IMR-90 (cell line): ENCODE measurements around the gene NIPA2. TPM values are rescaled to one million over a fixed set of nuclear protein-coding genes. Genes with fewer than 3 reads are reported as not detected.

Experiments used
- ATAC-seq: fragments of 200-7000 bp; cut with Tn5 transposase; 2 replicates; pipeline ENCODE4 v1.9.1; 2020; ENCODE audit warnings: low read depth, mild to moderate bottlenecking, moderate library complexity
- BruUV-seq: library from RNA; stranded (reverse); fragments of 400-500 nt; replicated peaks from 2 replicates; lab custom pipeline; 2021; lab: Mats Ljungman, UMichigan
- CTCF ChIA-PET: fragments of 300-600 bp; formaldehyde crosslinking; extraction: SDS; loops from one replicate; lab custom pipeline; 2021; ENCODE audit warnings: antibody characterized with exemption; lab: Yijun Ruan, JAX
- POLR2A ChIA-PET: fragments of 300-600 bp; sonication (Branson Sonifier 250); formaldehyde crosslinking; loops from one replicate; lab custom pipeline; 2022; ENCODE audit warnings: antibody characterized with exemption; ENCODE audit not compliant: unreplicated experiment; lab: Charles Lee
- DNase-seq: peaks from one replicate; pipeline ENCODE4 v3.0.0; 2013
- H2AFZ ChIP-seq: replicated peaks from 2 replicates; pipeline ENCODE3; 2013; ENCODE audit warnings: low read length, mild to moderate bottlenecking; ENCODE audit not compliant: poor library complexity
- H2AK5ac ChIP-seq: 2 replicates; pipeline ENCODE4 v1.6.1; 2013; ENCODE audit warnings: low read depth, low read length, inconsistent platforms
- H2AK9ac ChIP-seq: replicated peaks from 2 replicates; pipeline ENCODE3; 2013; ENCODE audit warnings: mild to moderate bottlenecking, low read depth, low read length, moderate library complexity; ENCODE audit not compliant: poor library complexity
- H2BK120ac ChIP-seq: 2 replicates; pipeline ENCODE4 v1.6.1; 2013; ENCODE audit warnings: low read depth, low read length, inconsistent platforms
- H2BK15ac ChIP-seq: 3 replicates; pipeline ENCODE4 v1.6.1; 2013; ENCODE audit warnings: low read depth, low read length, inconsistent platforms
- H2BK20ac ChIP-seq: 2 replicates; pipeline ENCODE4 v1.6.1; 2013; ENCODE audit warnings: low read depth, mild to moderate bottlenecking, inconsistent platforms, low read length, moderate library complexity
- H2BK5ac ChIP-seq: 2 replicates; pipeline ENCODE4 v1.6.1; 2013; ENCODE audit warnings: mild to moderate bottlenecking, low read depth, low read length, inconsistent platforms; ENCODE audit not compliant: poor library complexity, severe bottlenecking
- H3K14ac ChIP-seq: replicated peaks from 2 replicates; pipeline ENCODE4 v1.6.1; 2013; ENCODE audit warnings: low read depth, low read length, inconsistent platforms
- H3K18ac ChIP-seq: 2 replicates; pipeline ENCODE4 v1.6.1; 2013; ENCODE audit warnings: low read depth, low read length, control low read depth
- H3K23ac ChIP-seq: 2 replicates; pipeline ENCODE4 v1.6.1; 2013; ENCODE audit warnings: low read depth, low read length, inconsistent platforms
- H3K27ac ChIP-seq: 2 replicates; pipeline ENCODE4 v1.5.1; 2013; ENCODE audit warnings: mild to moderate bottlenecking, control low read depth, low read length; ENCODE audit not compliant: insufficient read depth
- H3K27me3 ChIP-seq: 2 replicates; pipeline ENCODE4 v1.6.1; 2013; ENCODE audit warnings: low read length; ENCODE audit not compliant: control insufficient read depth, insufficient read depth
- H3K36me3 ChIP-seq: 2 replicates; pipeline ENCODE4 v1.6.1; 2013; ENCODE audit warnings: low read length, mixed read lengths; ENCODE audit not compliant: control insufficient read depth, insufficient read depth
- H3K4ac ChIP-seq: 2 replicates; pipeline ENCODE4 v1.6.1; 2013; ENCODE audit warnings: low read depth, low read length, inconsistent platforms
- H3K4me1 ChIP-seq: 2 replicates; pipeline ENCODE4 v1.6.1; 2013; ENCODE audit warnings: low read length, mixed read lengths; ENCODE audit not compliant: control insufficient read depth, insufficient read depth
- H3K4me2 ChIP-seq: 2 replicates; pipeline ENCODE4 v1.6.1; 2013; ENCODE audit warnings: low read depth, mild to moderate bottlenecking, control low read depth, low read length, moderate library complexity
- H3K4me3 ChIP-seq: 2 replicates; pipeline ENCODE4 v1.5.1; 2013; ENCODE audit warnings: low read depth, mild to moderate bottlenecking, control low read depth, low read length, moderate library complexity; ENCODE audit not compliant: insufficient read depth
- H3K56ac ChIP-seq: 2 replicates; pipeline ENCODE4 v1.6.1; 2013; ENCODE audit warnings: low read length, inconsistent platforms; ENCODE audit not compliant: insufficient read depth; ENCODE audit errors: extremely low read depth
- H3K79me1 ChIP-seq, 2 experiments: 2 replicates each; pipeline ENCODE4 v1.6.1; 2013; ENCODE audit warnings: low read length in 2 of 2, inconsistent platforms in 1 of 2, low read depth in 1 of 2
- H3K9ac ChIP-seq: 2 replicates; pipeline ENCODE4 v1.6.1; 2013; ENCODE audit warnings: low read depth, low read length, control low read depth
- H3K9me1 ChIP-seq: 2 replicates; pipeline ENCODE4 v1.6.1; 2013; ENCODE audit warnings: low read length, inconsistent platforms; ENCODE audit not compliant: insufficient read depth
- H3K9me3 ChIP-seq: 2 replicates; pipeline ENCODE4 v1.6.1; 2013; ENCODE audit warnings: low read length; ENCODE audit not compliant: control insufficient read depth, insufficient read depth
- H4K20me1 ChIP-seq: 2 replicates; pipeline ENCODE4 v1.6.1; 2013; ENCODE audit warnings: low read length, inconsistent platforms; ENCODE audit not compliant: insufficient read depth
- H4K5ac ChIP-seq: 2 replicates; pipeline ENCODE4 v1.6.1; 2013; ENCODE audit warnings: mild to moderate bottlenecking, low read depth, low read length, control low read depth
- H4K8ac ChIP-seq, 2 experiments: 2 replicates each; pipeline ENCODE4 v1.6.1; 2013; ENCODE audit warnings: low read depth in 2 of 2, low read length in 2 of 2, control low read depth in 1 of 2, inconsistent platforms in 1 of 2
- H4K91ac ChIP-seq: 2 replicates; pipeline ENCODE4 v1.6.1; 2013; ENCODE audit warnings: low read depth, low read length, inconsistent platforms; ENCODE audit not compliant: insufficient read depth
- BHLHE40 ChIP-seq: fragments of 150-350 bp; IDR thresholded peaks from 2 replicates; pipeline ENCODE4 v1.6.1; 2016; ENCODE audit warnings: mild to moderate bottlenecking, low read depth, low read length
- CEBPB ChIP-seq: IDR thresholded peaks from 2 replicates; pipeline ENCODE4 v1.6.1; 2012; ENCODE audit warnings: low read depth, low read length, improper control_type of control experiment
- CHD1 ChIP-seq: IDR thresholded peaks from 2 replicates; pipeline ENCODE4 v1.6.1; 2012; ENCODE audit warnings: low read depth, low read length, improper control_type of control experiment
- FOS ChIP-seq: fragments of 150-350 bp; IDR thresholded peaks from 2 replicates; pipeline ENCODE4 v1.6.1; 2016; ENCODE audit warnings: low read depth, low read length
- MAFK ChIP-seq: IDR thresholded peaks from 2 replicates; pipeline ENCODE4 v1.6.1; 2012; ENCODE audit warnings: low read depth, low read length, improper control_type of control experiment
- MAZ ChIP-seq: IDR thresholded peaks from 2 replicates; pipeline ENCODE4 v1.6.1; 2012; ENCODE audit warnings: low read depth, mild to moderate bottlenecking, low read length, improper control_type of control experiment, moderate library complexity, borderline replicate concordance
- MXI1 ChIP-seq: IDR thresholded peaks from 2 replicates; pipeline ENCODE4 v1.6.1; 2012; ENCODE audit warnings: low read depth, mild to moderate bottlenecking, low read length, moderate library complexity, borderline replicate concordance
- NFE2L2 ChIP-seq: fragments of 150-350 bp; IDR thresholded peaks from 2 replicates; pipeline ENCODE4 v1.6.1; 2016; ENCODE audit warnings: low read depth, mild to moderate bottlenecking, low read length
- POLR2A ChIP-seq: IDR thresholded peaks from 2 replicates; pipeline ENCODE4 v1.6.1; 2012; ENCODE audit warnings: mild to moderate bottlenecking, low read depth, low read length
- RAD21 ChIP-seq: IDR thresholded peaks from 2 replicates; pipeline ENCODE4 v1.6.1; 2012; ENCODE audit warnings: low read length, improper control_type of control experiment
- RCOR1 ChIP-seq: IDR thresholded peaks from 2 replicates; pipeline ENCODE4 v1.6.1; 2012; ENCODE audit warnings: mild to moderate bottlenecking, low read length, improper control_type of control experiment; ENCODE audit not compliant: insufficient replicate concordance
- RFX5 ChIP-seq: IDR thresholded peaks from 2 replicates; pipeline ENCODE4 v1.8.0; 2012; ENCODE audit warnings: low read depth, mild to moderate bottlenecking, low read length, moderate library complexity
- SMC3 ChIP-seq: fragments of 150-350 bp; IDR thresholded peaks from 2 replicates; pipeline ENCODE4 v1.6.1; 2016; ENCODE audit warnings: low read depth, mild to moderate bottlenecking, antibody characterized with exemption, low read length, moderate library complexity
- WGBS, 2 experiments: methylation state at CpG; one replicate each; pipeline versions ENCODE4 v1.1.5 to v1.1.7; 2013; ENCODE audit warnings: missing lambda C conversion rate in 2 of 2; ENCODE audit not compliant: insufficient read length in 1 of 2; ENCODE audit errors: extremely low coverage in 2 of 2; 5-methylcytosine and 5-hydroxymethylcytosine counted together
- dilution Hi-C: fragments of 300-500 bp; cut with HindIII; formaldehyde crosslinking; loops from one replicate; pipeline ENCODE4 v1.14.3; 2018; ENCODE audit warnings: low sequenced_read_pairs; ENCODE audit not compliant: unreplicated experiment
- in situ Hi-C: fragments of 300-500 bp; cut with MboI; formaldehyde crosslinking; loops from 3 replicates; pipeline ENCODE4 v1.14.3; 2019; ENCODE audit warnings: low sequenced_read_pairs, inconsistent platforms, mixed read lengths
- intact Hi-C: fragments of 100-400 bp; cut with micrococcal nuclease; formaldehyde crosslinking; loops from 2 replicates; pipeline ENCODE4 v1.10.0; 2022
- polyA plus RNA-seq, 3 experiments: library from polyadenylated mRNA; depleted of rRNA; stranded (reverse); fragments of >200 nt; gene quantifications; 2 replicates each; pipeline ENCODE4 v1.2.3, GENCODE V29; 2012; ENCODE audit warnings: low replicate concordance in 1 of 3
- total RNA-seq: library from RNA; depleted of rRNA; stranded (reverse); fragments of >200 nt; gene quantifications from 2 replicates; pipeline ENCODE4 v1.2.3, GENCODE V29; 2012
- TF ChIP-seq, protein P1 (sequence below): fragments of 150-350 bp; IDR thresholded peaks from 2 replicates; pipeline ENCODE4 v1.6.1; 2016; ENCODE audit warnings: low read depth, mild to moderate bottlenecking, low read length, moderate library complexity, borderline replicate concordance
- TF ChIP-seq, protein P2 (sequence below): conservative IDR thresholded peaks from 2 replicates; pipeline ENCODE4 v1.5.1; 2012; ENCODE audit warnings: mild to moderate bottlenecking, low read depth, low read length, improper control_type of control experiment
- TF ChIP-seq, protein P3 (sequence below): fragments of 150-350 bp; IDR thresholded peaks from 2 replicates; pipeline ENCODE4 v1.6.1; 2017; ENCODE audit warnings: mild to moderate bottlenecking, antibody characterized with exemption, low read length, low read depth

The NIPA2 gene
- total and polyA plus RNA-seq, 2 of the 4 experiments (the other 2 are of a cell fraction), result 33.0 to 38.0 TPM

DNA sequence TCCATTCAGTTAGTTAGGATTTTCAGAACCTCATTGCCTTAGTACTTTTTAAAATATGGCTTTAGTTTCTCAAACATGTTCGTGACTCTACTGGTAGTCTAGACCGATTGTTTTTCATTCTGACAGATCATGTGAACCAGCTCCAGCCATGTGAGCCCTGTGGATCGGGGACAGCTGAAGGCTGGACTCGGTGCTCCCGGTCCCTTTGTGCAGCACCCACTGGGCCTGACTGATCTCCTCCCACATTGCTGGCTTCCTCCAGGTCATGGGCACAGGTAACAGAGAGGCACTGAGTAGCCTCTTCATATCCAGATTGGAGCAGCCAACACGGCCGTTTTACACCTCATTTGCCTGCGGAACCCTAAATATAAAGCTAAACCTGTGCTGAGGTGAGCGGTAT, 30.5 kb downstream of the NIPA2 start:
- Histone ChIP-seq H2BK15ac (no peak overlapping the region), H3K56ac (no peak overlapping the region), H3K23ac (no peak overlapping the region), H2BK120ac (no peak overlapping the region), H3K27me3 (no peaks in the 10 kb centered on the region), H3K9ac (no peak overlapping the region), H2BK20ac (no peak overlapping the region), H3K18ac (no peak overlapping the region), H4K5ac (no peak overlapping the region), H4K20me1 (peaks cover 5% of the 10 kb centered on the region; the same call in 1 of the 2 replicates), H2BK5ac (no peak overlapping the region), H3K36me3 (peaks cover 58% of the 10 kb centered on the region), H2AFZ (no peak overlapping the region), H3K9me3 (no peaks in the 10 kb centered on the region), H3K27ac (no peak overlapping the region), H4K8ac (no peak overlapping the region), H3K4ac (no peak overlapping the region), H3K4me1 (peaks cover 8% of the 10 kb centered on the region), H3K14ac (no peak overlapping the region), H3K4me3 (no peak overlapping the region), H3K79me1 (peaks cover 4 to 30% of the 10 kb centered on the region in 2 experiments; a peak in 3 of 4 replicates), H2AK9ac (no peak overlapping the region), H3K4me2 (no peak overlapping the region), H4K91ac (no peak overlapping the region), H2AK5ac (no peak overlapping the region), H3K9me1 (peaks cover 7% of the 10 kb centered on the region)
- intact Hi-C loops, result no loop called here
- WGBS, 2 experiments, result 94% methylated on average over 3 of the region's 9 CpGs; no CpG with 5 or more reads in 1 of the 2 experiments
- no TSS peak for BruUV-seq
- ATAC-seq (no peak), DNase-seq (no peak)
- POLR2A ChIA-PET, result no interaction called here
- CTCF ChIA-PET, result no interaction called here
- TF ChIP-seq MXI1, result no peak
- no peak for TF ChIP-seq RCOR1
- no peak for TF ChIP-seq NFE2L2
- no peak for TF ChIP-seq POLR2A
- TF ChIP-seq, protein P1, sequence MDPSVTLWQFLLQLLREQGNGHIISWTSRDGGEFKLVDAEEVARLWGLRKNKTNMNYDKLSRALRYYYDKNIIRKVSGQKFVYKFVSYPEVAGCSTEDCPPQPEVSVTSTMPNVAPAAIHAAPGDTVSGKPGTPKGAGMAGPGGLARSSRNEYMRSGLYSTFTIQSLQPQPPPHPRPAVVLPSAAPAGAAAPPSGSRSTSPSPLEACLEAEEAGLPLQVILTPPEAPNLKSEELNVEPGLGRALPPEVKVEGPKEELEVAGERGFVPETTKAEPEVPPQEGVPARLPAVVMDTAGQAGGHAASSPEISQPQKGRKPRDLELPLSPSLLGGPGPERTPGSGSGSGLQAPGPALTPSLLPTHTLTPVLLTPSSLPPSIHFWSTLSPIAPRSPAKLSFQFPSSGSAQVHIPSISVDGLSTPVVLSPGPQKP, result no peak
- TF ChIP-seq, protein P2, sequence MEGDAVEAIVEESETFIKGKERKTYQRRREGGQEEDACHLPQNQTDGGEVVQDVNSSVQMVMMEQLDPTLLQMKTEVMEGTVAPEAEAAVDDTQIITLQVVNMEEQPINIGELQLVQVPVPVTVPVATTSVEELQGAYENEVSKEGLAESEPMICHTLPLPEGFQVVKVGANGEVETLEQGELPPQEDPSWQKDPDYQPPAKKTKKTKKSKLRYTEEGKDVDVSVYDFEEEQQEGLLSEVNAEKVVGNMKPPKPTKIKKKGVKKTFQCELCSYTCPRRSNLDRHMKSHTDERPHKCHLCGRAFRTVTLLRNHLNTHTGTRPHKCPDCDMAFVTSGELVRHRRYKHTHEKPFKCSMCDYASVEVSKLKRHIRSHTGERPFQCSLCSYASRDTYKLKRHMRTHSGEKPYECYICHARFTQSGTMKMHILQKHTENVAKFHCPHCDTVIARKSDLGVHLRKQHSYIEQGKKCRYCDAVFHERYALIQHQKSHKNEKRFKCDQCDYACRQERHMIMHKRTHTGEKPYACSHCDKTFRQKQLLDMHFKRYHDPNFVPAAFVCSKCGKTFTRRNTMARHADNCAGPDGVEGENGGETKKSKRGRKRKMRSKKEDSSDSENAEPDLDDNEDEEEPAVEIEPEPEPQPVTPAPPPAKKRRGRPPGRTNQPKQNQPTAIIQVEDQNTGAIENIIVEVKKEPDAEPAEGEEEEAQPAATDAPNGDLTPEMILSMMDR, result no peak
- TF ChIP-seq FOS, result no peak
- no peak for TF ChIP-seq RAD21
- TF ChIP-seq CEBPB, result no peak
- no peak for TF ChIP-seq RFX5
- no peak for TF ChIP-seq SMC3
- TF ChIP-seq, protein P3, sequence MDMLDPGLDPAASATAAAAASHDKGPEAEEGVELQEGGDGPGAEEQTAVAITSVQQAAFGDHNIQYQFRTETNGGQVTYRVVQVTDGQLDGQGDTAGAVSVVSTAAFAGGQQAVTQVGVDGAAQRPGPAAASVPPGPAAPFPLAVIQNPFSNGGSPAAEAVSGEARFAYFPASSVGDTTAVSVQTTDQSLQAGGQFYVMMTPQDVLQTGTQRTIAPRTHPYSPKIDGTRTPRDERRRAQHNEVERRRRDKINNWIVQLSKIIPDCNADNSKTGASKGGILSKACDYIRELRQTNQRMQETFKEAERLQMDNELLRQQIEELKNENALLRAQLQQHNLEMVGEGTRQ, result no peak
- TF ChIP-seq MAFK, result no peak
- no peak for TF ChIP-seq CHD1
- no peak for TF ChIP-seq MAZ
- TF ChIP-seq BHLHE40, result no peak
- dilution Hi-C loops, result no loop called here
- in situ Hi-C loops, result no loop called here
